ENCODE measurements around the gene MAP4K2.

DNA sequence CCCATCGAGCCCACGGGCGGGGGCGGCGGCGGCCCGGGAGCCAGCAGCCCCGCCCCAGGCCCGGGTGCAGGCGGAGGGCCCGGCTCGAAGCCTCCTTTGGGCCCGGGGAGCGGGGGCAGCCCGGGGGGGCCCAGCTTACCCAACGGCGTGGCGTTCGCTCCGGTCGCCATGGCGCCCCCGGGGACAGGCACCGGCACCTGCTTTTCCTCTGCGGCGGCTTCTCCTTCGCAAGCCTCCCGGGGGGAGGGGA is 24.9 kb downstream of the MAP4K2 start:
- TF ChIP-seq, protein P1, sequence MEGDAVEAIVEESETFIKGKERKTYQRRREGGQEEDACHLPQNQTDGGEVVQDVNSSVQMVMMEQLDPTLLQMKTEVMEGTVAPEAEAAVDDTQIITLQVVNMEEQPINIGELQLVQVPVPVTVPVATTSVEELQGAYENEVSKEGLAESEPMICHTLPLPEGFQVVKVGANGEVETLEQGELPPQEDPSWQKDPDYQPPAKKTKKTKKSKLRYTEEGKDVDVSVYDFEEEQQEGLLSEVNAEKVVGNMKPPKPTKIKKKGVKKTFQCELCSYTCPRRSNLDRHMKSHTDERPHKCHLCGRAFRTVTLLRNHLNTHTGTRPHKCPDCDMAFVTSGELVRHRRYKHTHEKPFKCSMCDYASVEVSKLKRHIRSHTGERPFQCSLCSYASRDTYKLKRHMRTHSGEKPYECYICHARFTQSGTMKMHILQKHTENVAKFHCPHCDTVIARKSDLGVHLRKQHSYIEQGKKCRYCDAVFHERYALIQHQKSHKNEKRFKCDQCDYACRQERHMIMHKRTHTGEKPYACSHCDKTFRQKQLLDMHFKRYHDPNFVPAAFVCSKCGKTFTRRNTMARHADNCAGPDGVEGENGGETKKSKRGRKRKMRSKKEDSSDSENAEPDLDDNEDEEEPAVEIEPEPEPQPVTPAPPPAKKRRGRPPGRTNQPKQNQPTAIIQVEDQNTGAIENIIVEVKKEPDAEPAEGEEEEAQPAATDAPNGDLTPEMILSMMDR (conservative IDR thresholded peaks at IDR 0.05), result no peak
- no peak for TF ChIP-seq EZH2 (IDR thresholded peaks at IDR 0.05; ENCODE audit: low read depth)
